Progenitor cell of endocrine pancreas (in vitro differentiated cells): ENCODE results near the gene NXF1. TPM values are rescaled to one million over a fixed set of nuclear protein-coding genes. Genes with fewer than 3 reads are reported as not detected.

Experiments used
- DNase-seq: peaks from one replicate; pipeline ENCODE4 v3.0.0; 2021; ENCODE audit warnings: low spot score; ENCODE audit not compliant: unreplicated experiment
- H3K27ac Mint-ChIP-seq: 2 replicates; pipeline ENCODE4 v1.8.0; 2021; ENCODE audit warnings: mild to moderate bottlenecking, moderate library complexity, mixed read lengths
- H3K27me3 Mint-ChIP-seq: 2 replicates; pipeline ENCODE4 v1.8.0; 2021; ENCODE audit warnings: mixed read lengths
- H3K36me3 Mint-ChIP-seq: 2 replicates; pipeline ENCODE4 v1.8.0; 2022; ENCODE audit warnings: mixed read lengths; ENCODE audit not compliant: insufficient read depth
- H3K4me1 Mint-ChIP-seq: 2 replicates; pipeline ENCODE4 v1.8.0; 2021; ENCODE audit warnings: low read depth, mixed read lengths
- H3K4me3 Mint-ChIP-seq: 2 replicates; pipeline ENCODE4 v1.8.0; 2021; ENCODE audit warnings: low read depth, mild to moderate bottlenecking, moderate library complexity, mixed read lengths
- H3K9me3 Mint-ChIP-seq: 2 replicates; pipeline ENCODE4 v1.8.0; 2021; ENCODE audit warnings: low read depth, mixed read lengths
- total RNA-seq: library from RNA; stranded (reverse); gene quantifications from 2 replicates; pipeline ENCODE4 v1.2.1, GENCODE V29; 2021
- TF ChIP-seq, protein P1 (sequence below): fragments of 200-600 bp; sonication (generic); IDR thresholded peaks from one replicate; pipeline ENCODE4 v1.5.0; 2021; ENCODE audit warnings: antibody characterized with exemption, mild to moderate bottlenecking; ENCODE audit not compliant: unreplicated experiment

NXF1 gene
- total RNA-seq, 1 donor from 2014 or later = 130 TPM

DNA sequence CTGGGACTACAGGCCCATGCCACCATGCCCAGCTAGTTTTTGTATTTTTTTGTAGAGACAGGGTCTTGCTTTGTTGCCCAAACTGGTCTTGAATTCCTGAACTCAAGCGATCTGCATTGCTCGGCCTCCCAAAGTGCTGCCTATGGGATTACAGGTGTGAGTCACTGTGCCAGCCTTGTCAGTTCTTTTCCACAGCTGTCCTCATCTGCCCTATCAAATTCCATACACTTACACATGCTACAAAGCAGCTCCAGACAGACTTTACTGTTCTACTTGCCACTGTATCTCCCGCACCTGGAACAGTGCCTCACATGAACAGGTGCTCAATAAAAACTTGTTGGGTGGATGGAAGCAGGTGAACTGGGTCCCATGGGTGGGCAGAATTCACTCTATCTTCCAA is 18.4 kb upstream of the NXF1 start:
- TF ChIP-seq, protein P1, sequence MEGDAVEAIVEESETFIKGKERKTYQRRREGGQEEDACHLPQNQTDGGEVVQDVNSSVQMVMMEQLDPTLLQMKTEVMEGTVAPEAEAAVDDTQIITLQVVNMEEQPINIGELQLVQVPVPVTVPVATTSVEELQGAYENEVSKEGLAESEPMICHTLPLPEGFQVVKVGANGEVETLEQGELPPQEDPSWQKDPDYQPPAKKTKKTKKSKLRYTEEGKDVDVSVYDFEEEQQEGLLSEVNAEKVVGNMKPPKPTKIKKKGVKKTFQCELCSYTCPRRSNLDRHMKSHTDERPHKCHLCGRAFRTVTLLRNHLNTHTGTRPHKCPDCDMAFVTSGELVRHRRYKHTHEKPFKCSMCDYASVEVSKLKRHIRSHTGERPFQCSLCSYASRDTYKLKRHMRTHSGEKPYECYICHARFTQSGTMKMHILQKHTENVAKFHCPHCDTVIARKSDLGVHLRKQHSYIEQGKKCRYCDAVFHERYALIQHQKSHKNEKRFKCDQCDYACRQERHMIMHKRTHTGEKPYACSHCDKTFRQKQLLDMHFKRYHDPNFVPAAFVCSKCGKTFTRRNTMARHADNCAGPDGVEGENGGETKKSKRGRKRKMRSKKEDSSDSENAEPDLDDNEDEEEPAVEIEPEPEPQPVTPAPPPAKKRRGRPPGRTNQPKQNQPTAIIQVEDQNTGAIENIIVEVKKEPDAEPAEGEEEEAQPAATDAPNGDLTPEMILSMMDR = no peak
- no peaks in the 10 kb centered on the region for H3K9me3 Mint-ChIP-seq

DNA sequence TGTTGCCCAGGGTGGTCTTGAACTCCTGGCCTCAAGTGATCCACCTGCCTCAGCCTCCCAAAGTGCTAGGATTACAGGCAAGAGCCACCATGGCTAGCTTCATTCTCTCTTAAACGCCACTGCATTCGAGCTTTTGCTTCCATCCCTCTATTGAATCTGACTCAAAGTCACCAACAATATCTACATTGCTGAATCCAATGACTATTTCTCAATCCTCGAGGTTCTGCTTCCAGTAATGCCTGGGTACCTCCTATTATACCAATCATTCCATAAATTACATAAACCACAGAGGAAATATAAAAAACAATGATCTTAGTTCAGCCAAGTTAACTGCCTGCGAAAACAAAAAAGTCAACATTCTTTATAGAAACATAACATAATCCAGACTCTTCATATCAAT is 11.9 kb upstream of the NXF1 start:
- H3K9me3 Mint-ChIP-seq = no peaks in the 10 kb centered on the region
- no peak overlapping the region for H3K4me3 Mint-ChIP-seq
- DNase-seq = no peak
- H3K27ac Mint-ChIP-seq = no peak overlapping the region
- H3K36me3 Mint-ChIP-seq = peaks cover 9% of the 10 kb centered on the region
- H3K4me1 Mint-ChIP-seq = no peaks in the 10 kb centered on the region
- H3K27me3 Mint-ChIP-seq = no peaks in the 10 kb centered on the region
- TF ChIP-seq, protein P1 = no peak

More for the DNA sequence above, 18.4 kb upstream of the NXF1 start:
- no peak overlapping the region for H3K27ac Mint-ChIP-seq
- H3K27me3 Mint-ChIP-seq = no peaks in the 10 kb centered on the region
- no peak overlapping the region for H3K4me3 Mint-ChIP-seq
- no peak for DNase-seq
- H3K4me1 Mint-ChIP-seq = no peaks in the 10 kb centered on the region
- H3K36me3 Mint-ChIP-seq = peaks cover 35% of the 10 kb centered on the region

- Mint-ChIP-seq H3K4me1 (no peaks in the 10 kb centered on the region), H3K36me3 (peaks cover 9% of the 10 kb centered on the region), H3K4me3 (no peak overlapping the region), H3K9me3 (no peaks in the 10 kb centered on the region), H3K27me3 (no peaks in the 10 kb centered on the region), H3K27ac (no peak overlapping the region)
- TF ChIP-seq, protein P1 = no peak
- DNase-seq = no peak
Observed at GRCh38 chr11:62816557-62816956, 11.3 kb upstream of the NXF1 start.

DNA sequence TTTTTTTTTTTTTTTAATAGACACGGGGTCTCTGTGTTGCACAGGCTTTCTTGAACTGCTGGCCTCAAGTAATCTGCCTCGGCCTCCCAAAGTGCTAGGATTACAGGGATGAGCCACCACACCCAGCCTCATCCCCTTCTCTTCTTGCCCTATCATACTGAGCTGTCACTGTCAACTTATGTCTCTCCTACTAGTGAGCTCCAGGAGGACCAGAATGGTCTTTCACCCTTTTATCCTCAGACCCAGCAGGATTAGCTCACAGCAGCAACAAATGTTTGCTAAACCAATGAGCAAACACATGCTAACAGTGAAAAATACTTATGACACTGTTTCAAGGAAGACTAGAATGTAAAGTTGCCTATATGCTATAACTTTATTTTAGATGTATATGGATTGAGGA is 6.4 kb upstream of the NXF1 start:
- no peak overlapping the region for H3K4me3 Mint-ChIP-seq
- H3K36me3 Mint-ChIP-seq = no peaks in the 10 kb centered on the region
- no peaks in the 10 kb centered on the region for H3K27me3 Mint-ChIP-seq
- H3K9me3 Mint-ChIP-seq = no peaks in the 10 kb centered on the region
- TF ChIP-seq, protein P1 = no peak
- no peak overlapping the region for H3K27ac Mint-ChIP-seq
- H3K4me1 Mint-ChIP-seq = no peaks in the 10 kb centered on the region
- no peak for DNase-seq

DNA sequence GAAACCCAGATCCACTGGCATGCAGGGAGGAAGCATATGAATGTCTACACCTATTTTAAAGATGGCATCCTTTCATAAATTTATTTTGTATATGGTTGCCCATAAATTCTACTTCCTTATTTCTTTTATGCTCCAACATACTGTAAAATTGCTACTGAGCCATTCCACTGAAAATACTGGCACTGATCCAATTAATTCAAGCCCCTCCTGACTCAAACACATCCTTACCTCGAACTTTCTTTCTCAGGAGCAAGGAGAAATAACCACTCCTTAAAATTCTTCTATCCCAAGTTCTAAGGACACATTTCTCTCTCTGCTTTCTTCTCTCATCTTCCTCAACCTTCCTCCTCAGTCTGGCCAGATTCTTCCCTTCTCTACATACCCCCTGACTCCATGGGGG is 5.5 kb upstream of the NXF1 start:
- Mint-ChIP-seq H3K4me1 (peaks cover 4% of the 10 kb centered on the region), H3K36me3 (no peaks in the 10 kb centered on the region), H3K9me3 (no peaks in the 10 kb centered on the region), H3K27ac (no peak overlapping the region), H3K27me3 (no peaks in the 10 kb centered on the region), H3K4me3 (no peak overlapping the region)
- no peak for DNase-seq
- TF ChIP-seq, protein P1 = no peak
